Measurements from ENCODE around the gene MTRFR.
A peak's percentile ranks its signal among the peaks of the same experiment; 100 is the strongest.

The MTRFR gene

GRCh38 chr12:123223241-123223668 lies 10.0 kb upstream of the MTRFR start:
- Histone ChIP-seq H3K36me3 (ENCODE audit: insufficient read depth) (no peaks in the 10 kb centered on the region), H3K79me2 (ENCODE audit: insufficient read depth, low read depth) (peaks cover 8% of the 10 kb centered on the region; the same call in 1 of the 2 replicates), H3K4me2 (peak overlapping the region; percentile 52), H3K27ac (peak overlapping the region; percentile 47; the same call in 1 of the 2 replicates), H3K27me3 (ENCODE audit: insufficient read depth, low read depth) (no peaks in the 10 kb centered on the region), H2AFZ (ENCODE audit: low read depth) (no peak overlapping the region; the same call in 1 of the 2 replicates), H3K4me3 (IDR thresholded peaks at IDR 0.05; ENCODE audit: insufficient read depth, low read depth, low read length) (no peak overlapping the region), H3K4me1 (ENCODE audit: low read depth, poor library complexity, severe bottlenecking) (peaks cover 19% of the 10 kb centered on the region), H3K9ac (no peak overlapping the region), H4K20me1 (ENCODE audit: insufficient read depth) (0 out of 2 replicates have a peak, but pooled peaks cover 5% of the 10 kb centered on the region)
- no peak for TF ChIP-seq CTCF (conservative IDR thresholded peaks at IDR 0.05; ENCODE audit: low read depth, low read length)

- Histone ChIP-seq H4K20me1 (ENCODE audit: insufficient read depth) (0 out of 2 replicates have a peak, but pooled peaks cover 5% of the 10 kb centered on the region), H3K27ac (no peak overlapping the region), H3K27me3 (ENCODE audit: insufficient read depth, low read depth) (no peaks in the 10 kb centered on the region), H3K36me3 (ENCODE audit: insufficient read depth) (no peaks in the 10 kb centered on the region), H3K9ac (no peak overlapping the region), H3K4me1 (ENCODE audit: low read depth, poor library complexity, severe bottlenecking) (peaks cover 33% of the 10 kb centered on the region), H2AFZ (ENCODE audit: low read depth) (no peak overlapping the region), H3K4me2 (no peak overlapping the region), H3K79me2 (ENCODE audit: insufficient read depth, low read depth) (peaks cover 12% of the 10 kb centered on the region; the same call in 1 of the 2 replicates), H3K4me3 (IDR thresholded peaks at IDR 0.05; ENCODE audit: insufficient read depth, low read depth, low read length) (no peak overlapping the region)
- no peak for TF ChIP-seq CTCF (conservative IDR thresholded peaks at IDR 0.05; ENCODE audit: low read depth, low read length)
These were observed 7.8 kb upstream of the MTRFR start for GRCh38 chr12:123225443-123225842.

- no peak overlapping the region for H3K9ac ChIP-seq
- no peak overlapping the region for H3K4me2 ChIP-seq
- H3K79me2 ChIP-seq (ENCODE audit: insufficient read depth, low read depth), result peaks cover 30% of the 10 kb centered on the region; the same call in 1 of the 2 replicates
These were observed 5.5 kb upstream of the MTRFR start for GRCh38 chr12:123227581-123228258.

GRCh38 chr12:123229051-123229450 lies 4.2 kb upstream of the MTRFR start:
- peaks cover 30% of the 10 kb centered on the region for H3K4me1 ChIP-seq (ENCODE audit: low read depth, poor library complexity, severe bottlenecking)
- no peaks in the 10 kb centered on the region for H3K36me3 ChIP-seq (ENCODE audit: insufficient read depth)
- H3K4me3 ChIP-seq (IDR thresholded peaks at IDR 0.05; ENCODE audit: insufficient read depth, low read depth, low read length), result no peak overlapping the region
- H2AFZ ChIP-seq (ENCODE audit: low read depth), result no peak overlapping the region
- H3K79me2 ChIP-seq (ENCODE audit: insufficient read depth, low read depth), result peaks cover 36% of the 10 kb centered on the region
- H3K27me3 ChIP-seq (ENCODE audit: insufficient read depth, low read depth), result no peaks in the 10 kb centered on the region
- no peak overlapping the region for H3K27ac ChIP-seq
- H3K4me2 ChIP-seq, result no peak overlapping the region
- no peak for TF ChIP-seq CTCF (conservative IDR thresholded peaks at IDR 0.05; ENCODE audit: low read depth, low read length)
- H4K20me1 ChIP-seq (ENCODE audit: insufficient read depth), result 0 out of 2 replicates have a peak, but pooled peaks cover 5% of the 10 kb centered on the region
- H3K9ac ChIP-seq, result no peak overlapping the region

More at GRCh38 chr12:123227581-123228258, 5.5 kb upstream of the MTRFR start:
- no peaks in the 10 kb centered on the region for H3K27me3 ChIP-seq (ENCODE audit: insufficient read depth, low read depth)
- no peak overlapping the region for H2AFZ ChIP-seq (ENCODE audit: low read depth)
- TF ChIP-seq CTCF (conservative IDR thresholded peaks at IDR 0.05; ENCODE audit: low read depth, low read length), result no peak
- H3K36me3 ChIP-seq (ENCODE audit: insufficient read depth), result no peaks in the 10 kb centered on the region
- no peak overlapping the region for H3K4me3 ChIP-seq (IDR thresholded peaks at IDR 0.05; ENCODE audit: insufficient read depth, low read depth, low read length)
- H3K27ac ChIP-seq, result no peak overlapping the region
- H4K20me1 ChIP-seq (ENCODE audit: insufficient read depth), result 0 out of 2 replicates have a peak, but pooled peaks cover 5% of the 10 kb centered on the region
- H3K4me1 ChIP-seq (ENCODE audit: low read depth, poor library complexity, severe bottlenecking), result peaks cover 42% of the 10 kb centered on the region
